Endothelial cell (in vitro differentiated cells): ENCODE measurements around the gene ATG101. TPM values are rescaled to one million over a fixed set of nuclear protein-coding genes. Genes with fewer than 3 reads are reported as not detected.

ENCODE experiments used
- DNase-seq: peaks from one replicate; pipeline ENCODE4 v3.0.0; 2021; ENCODE audit warnings: low spot score
- H3K27ac Mint-ChIP-seq: one replicate; pipeline ENCODE4 v1.8.0; 2021; ENCODE audit warnings: mixed read lengths, inconsistent platforms; ENCODE audit not compliant: unreplicated experiment
- H3K27me3 Mint-ChIP-seq: one replicate; pipeline ENCODE4 v1.8.0; 2021; ENCODE audit warnings: mild to moderate bottlenecking, moderate library complexity, mixed read lengths, inconsistent platforms; ENCODE audit not compliant: unreplicated experiment
- H3K36me3 Mint-ChIP-seq: one replicate; pipeline ENCODE4 v1.8.0; 2021; ENCODE audit warnings: mild to moderate bottlenecking, low read depth, mixed read lengths, inconsistent platforms; ENCODE audit not compliant: unreplicated experiment
- H3K4me1 Mint-ChIP-seq: one replicate; pipeline ENCODE4 v1.8.0; 2021; ENCODE audit warnings: mild to moderate bottlenecking, mixed read lengths, inconsistent platforms; ENCODE audit not compliant: unreplicated experiment
- H3K4me3 Mint-ChIP-seq: one replicate; pipeline ENCODE4 v1.8.0; 2021; ENCODE audit warnings: mild to moderate bottlenecking, mixed read lengths, inconsistent platforms; ENCODE audit not compliant: unreplicated experiment
- H3K9me3 Mint-ChIP-seq: one replicate; pipeline ENCODE4 v1.8.0; 2021; ENCODE audit warnings: mixed read lengths, inconsistent platforms; ENCODE audit not compliant: unreplicated experiment
- total RNA-seq: library from RNA; stranded (reverse); fragmentation: NEBNext Ultra II Directional; extraction: Animal tissue kit (Norgen Biotek cat#: 25700); gene quantifications from one replicate; pipeline ENCODE4 v1.2.1, GENCODE V29; 2021; ENCODE audit not compliant: unreplicated experiment
- TF ChIP-seq, protein P1 (sequence below): fragments of 200-600 bp; sonication (generic); IDR thresholded peaks from one replicate; pipeline ENCODE4 v1.5.0; 2021; ENCODE audit warnings: antibody characterized with exemption; ENCODE audit not compliant: unreplicated experiment

The ATG101 gene
- total RNA-seq, 1 donor from 2014 or later = 30.6 TPM

DNA sequence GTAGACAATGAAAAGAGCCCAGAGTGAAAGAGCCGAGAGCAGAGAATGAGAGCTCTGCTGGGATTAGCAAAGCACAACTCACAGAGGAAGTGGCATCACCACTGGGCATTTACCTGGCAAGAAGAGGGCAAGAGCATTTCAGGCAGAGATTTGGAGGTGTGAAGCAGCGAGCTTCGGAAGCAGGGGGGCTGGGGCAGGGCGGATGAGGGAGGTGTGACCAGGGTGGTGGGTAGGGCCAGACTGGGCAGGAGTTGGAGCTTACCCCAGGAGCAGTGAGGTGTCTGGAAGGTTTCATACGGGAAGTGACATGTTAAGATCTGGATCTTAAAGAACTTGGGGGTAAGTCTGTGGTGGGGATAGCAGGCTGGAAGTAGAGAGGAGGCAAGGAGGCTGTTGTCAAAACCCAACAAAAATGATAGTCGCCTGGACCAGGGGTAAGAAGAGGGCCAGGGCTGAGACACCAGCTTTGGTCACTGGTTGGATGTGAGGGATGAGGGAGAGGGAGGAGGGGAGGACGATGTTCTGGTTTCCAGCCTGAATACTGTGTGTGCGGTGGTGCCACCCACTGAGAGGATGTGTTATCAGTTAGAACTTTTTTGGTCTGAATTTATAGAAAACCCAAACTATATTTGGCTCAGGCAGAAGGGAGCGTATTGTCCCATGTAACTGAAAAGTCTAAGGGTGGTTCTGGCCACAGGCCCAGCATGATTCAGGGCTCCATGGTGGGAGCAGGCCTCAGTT, 14.9 kb downstream of the ATG101 start:
- TF ChIP-seq, protein P1, sequence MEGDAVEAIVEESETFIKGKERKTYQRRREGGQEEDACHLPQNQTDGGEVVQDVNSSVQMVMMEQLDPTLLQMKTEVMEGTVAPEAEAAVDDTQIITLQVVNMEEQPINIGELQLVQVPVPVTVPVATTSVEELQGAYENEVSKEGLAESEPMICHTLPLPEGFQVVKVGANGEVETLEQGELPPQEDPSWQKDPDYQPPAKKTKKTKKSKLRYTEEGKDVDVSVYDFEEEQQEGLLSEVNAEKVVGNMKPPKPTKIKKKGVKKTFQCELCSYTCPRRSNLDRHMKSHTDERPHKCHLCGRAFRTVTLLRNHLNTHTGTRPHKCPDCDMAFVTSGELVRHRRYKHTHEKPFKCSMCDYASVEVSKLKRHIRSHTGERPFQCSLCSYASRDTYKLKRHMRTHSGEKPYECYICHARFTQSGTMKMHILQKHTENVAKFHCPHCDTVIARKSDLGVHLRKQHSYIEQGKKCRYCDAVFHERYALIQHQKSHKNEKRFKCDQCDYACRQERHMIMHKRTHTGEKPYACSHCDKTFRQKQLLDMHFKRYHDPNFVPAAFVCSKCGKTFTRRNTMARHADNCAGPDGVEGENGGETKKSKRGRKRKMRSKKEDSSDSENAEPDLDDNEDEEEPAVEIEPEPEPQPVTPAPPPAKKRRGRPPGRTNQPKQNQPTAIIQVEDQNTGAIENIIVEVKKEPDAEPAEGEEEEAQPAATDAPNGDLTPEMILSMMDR = no peak
- Mint-ChIP-seq H3K9me3 (no peaks in the 10 kb centered on the region), H3K36me3 (peaks cover 4% of the 10 kb centered on the region), H3K4me1 (peaks cover 16% of the 10 kb centered on the region), H3K27ac (no peak overlapping the region), H3K27me3 (peaks cover 14% of the 10 kb centered on the region), H3K4me3 (no peak overlapping the region)
- DNase-seq = no peak

DNA sequence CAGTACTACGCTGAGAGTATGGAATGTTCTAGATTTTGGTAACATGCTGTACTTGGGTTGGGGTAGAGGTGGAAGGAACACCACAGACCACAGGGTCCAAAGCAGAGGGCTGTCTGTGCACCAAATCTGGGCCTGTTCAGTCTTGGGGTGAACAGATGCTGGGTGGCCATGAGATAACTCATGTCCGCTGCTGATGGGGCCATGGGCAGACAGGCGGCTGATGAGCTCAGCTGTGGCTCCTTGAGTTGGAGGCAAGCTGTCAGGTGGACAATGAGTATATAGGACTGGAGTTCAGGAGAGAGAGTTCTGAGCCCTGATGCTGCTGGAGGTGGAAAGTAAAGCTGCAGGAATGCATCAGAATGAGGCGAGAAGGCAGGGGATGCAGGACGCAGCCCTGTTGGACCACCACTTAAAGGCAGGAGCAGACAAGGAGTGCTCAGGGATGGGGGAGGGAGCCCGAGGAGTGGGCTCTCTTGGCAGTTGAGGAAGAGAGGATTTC, 16.0 kb downstream of the ATG101 start:
- Mint-ChIP-seq H3K4me1 (peaks cover 16% of the 10 kb centered on the region), H3K27me3 (peaks cover 16% of the 10 kb centered on the region), H3K4me3 (no peak overlapping the region), H3K27ac (no peak overlapping the region), H3K36me3 (peaks cover 4% of the 10 kb centered on the region), H3K9me3 (no peaks in the 10 kb centered on the region)
- TF ChIP-seq, protein P1 = no peak
- no peak for DNase-seq

DNA sequence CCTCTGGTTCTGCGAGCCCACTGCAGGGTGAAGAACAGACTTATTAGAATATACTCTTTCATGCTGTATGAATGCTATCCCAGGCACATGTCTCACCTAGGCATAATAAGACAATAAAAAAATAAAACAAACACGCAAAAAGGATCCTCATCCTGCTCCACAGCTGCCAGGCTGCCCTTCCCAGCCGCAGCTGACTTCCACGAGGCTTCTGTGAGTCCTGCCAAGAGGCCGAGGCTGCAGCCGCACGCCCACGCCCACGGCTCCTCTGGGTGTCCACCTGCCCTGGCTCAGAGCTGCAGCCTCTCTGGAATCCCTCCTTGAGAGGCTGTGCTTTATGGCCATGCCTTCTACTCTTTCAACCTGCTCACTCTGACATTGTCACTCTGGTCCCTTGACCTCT, 16.6 kb downstream of the ATG101 start:
- Mint-ChIP-seq H3K4me1 (peaks cover 16% of the 10 kb centered on the region), H3K36me3 (peaks cover 4% of the 10 kb centered on the region), H3K27ac (no peak overlapping the region), H3K9me3 (no peaks in the 10 kb centered on the region), H3K27me3 (peaks cover 16% of the 10 kb centered on the region), H3K4me3 (no peak overlapping the region)
- DNase-seq = no peak
- TF ChIP-seq, protein P1 = no peak

- TF ChIP-seq, protein P1 = no peak
- H3K9me3 Mint-ChIP-seq = no peaks in the 10 kb centered on the region
- peaks cover 4% of the 10 kb centered on the region for H3K36me3 Mint-ChIP-seq
- peaks cover 16% of the 10 kb centered on the region for H3K27me3 Mint-ChIP-seq
- H3K27ac Mint-ChIP-seq = no peak overlapping the region
- no peak overlapping the region for H3K4me3 Mint-ChIP-seq
- no peak for DNase-seq
- H3K4me1 Mint-ChIP-seq = peaks cover 9% of the 10 kb centered on the region
Measured at GRCh38 chr12:52086944-52087835, 17.4 kb downstream of the ATG101 start.
